Measurements from ENCODE around the gene PRUNE1.
A peak's percentile ranks its signal among the peaks of the same experiment; 100 is the strongest.

GRCh38 chr1:151070474-151071276 is 62.4 kb downstream of the PRUNE1 start, which contains the start of gene GABPB2:
- TF ChIP-seq CTCF (IDR thresholded peaks at IDR 0.05) (peak; percentile 69 to 95 (median 84)), POLR2A (IDR thresholded peaks at IDR 0.05) (peak in 3 of 4 donors; percentile 47 to 73 (median 63)), EP300 (IDR thresholded peaks at IDR 0.05) (no peak), POLR2AphosphoS5 (IDR thresholded peaks at IDR 0.05) (peak; percentile 83 to 89)
